Fibroblast of lung (primary cell): ENCODE results near the gene MCOLN1. TPM values are rescaled to one million over a fixed set of nuclear protein-coding genes. Genes with fewer than 3 reads are reported as not detected.
A peak's percentile ranks its signal among the peaks of the same experiment; 100 is the strongest.

ENCODE experiments used
- DNase-seq, 2 donors: peaks; one replicate each; pipeline versions ENCODE4 v3.0.0 to v3.0.0-alpha.2; 2010; ENCODE audit warnings: low read depth in 2 of 2
- H2AFZ ChIP-seq: 2 replicates; pipeline ENCODE4 v1.5.1; 2012; ENCODE audit warnings: low read length, control low read depth, inconsistent platforms
- H3K27ac ChIP-seq: 2 replicates; pipeline ENCODE4 v1.5.1; 2011; ENCODE audit warnings: low read length, control low read depth; ENCODE audit not compliant: insufficient read depth
- H3K27me3 ChIP-seq: 2 replicates; pipeline ENCODE4 v1.5.1; 2011; ENCODE audit warnings: mild to moderate bottlenecking, low read length; ENCODE audit not compliant: control insufficient read depth, insufficient read depth
- H3K36me3 ChIP-seq: 2 replicates; pipeline ENCODE4 v1.5.1; 2011; ENCODE audit warnings: low read length; ENCODE audit not compliant: control insufficient read depth, insufficient read depth
- H3K4me1 ChIP-seq: 2 replicates; pipeline ENCODE4 v1.5.1; 2011; ENCODE audit warnings: low read length; ENCODE audit not compliant: control insufficient read depth, insufficient read depth; ENCODE audit errors: extremely low read depth
- H3K4me2 ChIP-seq: 2 replicates; pipeline ENCODE4 v1.5.1; 2011; ENCODE audit warnings: low read length, control low read depth; ENCODE audit not compliant: insufficient read depth; ENCODE audit errors: extremely low read depth
- H3K4me3 ChIP-seq, 4 experiments: fragments of 200-600 bp in 1 of 4; sonication (generic) in 1 of 4; replicated peaks in 1 of 4; 2 replicates each; pipeline ENCODE4 v1.5.1; 2011 to 2016; ENCODE audit warnings: low read length in 4 of 4, low read depth in 3 of 4, mild to moderate bottlenecking in 3 of 4, control low read depth in 2 of 4, inconsistent platforms in 1 of 4, mixed read lengths in 1 of 4; ENCODE audit not compliant: insufficient read depth in 1 of 4; ENCODE audit errors: control extremely low read depth in 1 of 4
- H3K79me2 ChIP-seq: 2 replicates; pipeline ENCODE4 v1.5.1; 2012; ENCODE audit warnings: mild to moderate bottlenecking, low read length, inconsistent platforms; ENCODE audit not compliant: control insufficient read depth, insufficient read depth
- H3K9ac ChIP-seq: 2 replicates; pipeline ENCODE4 v1.5.1; 2011; ENCODE audit warnings: mild to moderate bottlenecking, low read length, control low read depth; ENCODE audit not compliant: insufficient read depth
- H3K9me3 ChIP-seq: 2 replicates; pipeline ENCODE4 v1.5.1; 2012; ENCODE audit warnings: low read depth, low read length; ENCODE audit not compliant: control insufficient read depth, insufficient read depth
- H4K20me1 ChIP-seq: 2 replicates; pipeline ENCODE4 v1.5.1; 2011; ENCODE audit warnings: low read length; ENCODE audit not compliant: control insufficient read depth, insufficient read depth; ENCODE audit errors: extremely low read depth
- CTCF ChIP-seq, 2 donors: IDR thresholded peaks in 1 of 2; conservative IDR thresholded peaks in 1 of 2; 1 replicate in 1 of 2; 2 replicates in 1 of 2; pipeline ENCODE4 v1.5.1; 2011 to 2012; ENCODE audit warnings: low read length in 2 of 2, control low read depth in 1 of 2, inconsistent platforms in 1 of 2, low read depth in 1 of 2, mild to moderate bottlenecking in 1 of 2
- EZH2 ChIP-seq: IDR thresholded peaks from 2 replicates; pipeline ENCODE4 v1.5.1; 2012; ENCODE audit warnings: low read length, control low read depth, mild to moderate bottlenecking; ENCODE audit errors: missing control alignments
- polyA plus RNA-seq, 2 donors: library from polyadenylated mRNA; depleted of rRNA in 1 of 2; stranded (reverse) in 1 of 2; unstranded in 1 of 2; fragments of >200 nt; gene quantifications; 2 replicates each; pipeline ENCODE4 v1.2.1, GENCODE V29; 2011 to 2012; ENCODE audit warnings: missing spikeins in 1 of 2
- total RNA-seq: library from RNA; depleted of rRNA; stranded (reverse); fragments of >200 nt; gene quantifications from 2 replicates; pipeline ENCODE4 v1.2.1, GENCODE V29; 2014

Gene MCOLN1
- total and polyA plus RNA-seq, 2 donors (not counting 1 experiment from before 2014, with no cell fraction given): 4.0 to 15.1 TPM

DNA sequence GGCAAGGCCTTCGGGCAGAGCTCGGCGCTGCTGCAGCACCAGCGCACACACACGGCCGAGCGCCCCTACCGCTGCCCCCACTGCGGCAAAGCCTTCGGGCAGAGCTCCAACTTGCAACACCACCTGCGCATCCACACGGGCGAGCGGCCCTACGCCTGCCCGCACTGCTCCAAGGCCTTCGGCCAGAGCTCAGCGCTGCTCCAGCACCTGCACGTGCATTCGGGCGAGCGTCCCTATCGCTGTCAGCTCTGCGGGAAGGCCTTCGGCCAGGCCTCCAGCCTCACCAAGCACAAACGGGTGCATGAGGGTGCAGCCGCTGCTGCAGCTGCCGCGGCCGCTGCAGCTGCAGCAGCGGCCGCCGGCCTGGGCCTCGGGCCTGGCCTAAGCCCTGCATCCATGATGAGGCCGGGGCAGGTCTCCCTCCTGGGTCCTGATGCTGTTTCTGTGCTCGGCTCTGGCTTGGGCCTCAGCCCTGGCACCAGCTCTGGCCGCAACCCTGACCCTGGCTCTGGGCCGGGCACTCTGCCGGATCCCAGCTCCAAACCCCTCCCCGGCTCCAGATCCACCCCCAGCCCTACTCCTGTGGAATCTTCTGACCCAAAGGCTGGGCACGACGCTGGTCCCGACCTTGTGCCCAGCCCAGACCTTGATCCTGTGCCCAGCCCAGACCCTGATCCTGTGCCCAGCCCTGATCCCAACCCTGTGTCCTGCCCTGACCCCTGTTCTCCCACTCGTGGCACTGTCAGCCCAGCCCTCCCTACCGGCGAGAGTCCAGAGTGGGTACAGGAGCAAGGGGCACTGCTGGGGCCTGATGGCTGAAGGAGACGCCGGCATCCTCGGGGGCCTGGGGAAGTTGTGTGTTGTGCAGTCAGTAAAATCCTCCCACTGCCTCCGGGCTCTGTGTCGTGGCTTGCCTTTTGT lies 2.0 kb upstream of the MCOLN1 start:
- Histone ChIP-seq H3K27ac (no peak overlapping the region), H3K79me2 (peaks cover 2% of the 10 kb centered on the region), H4K20me1 (no peaks in the 10 kb centered on the region), H3K36me3 (peaks cover 6% of the 10 kb centered on the region), H2AFZ (no peak overlapping the region), H3K27me3 (no peaks in the 10 kb centered on the region), H3K9me3 (no peaks in the 10 kb centered on the region), H3K4me1 (peaks cover 5% of the 10 kb centered on the region), H3K4me3 (no peak overlapping the region), H3K4me2 (no peak overlapping the region), H3K9ac (no peak overlapping the region)
- no peak for DNase-seq
- no peak for TF ChIP-seq CTCF (conservative IDR thresholded peaks at IDR 0.05 in 1 of 2, IDR thresholded peaks at IDR 0.05 in 1 of 2; ENCODE audit: low read depth in 1 of 2, low read length in 2 of 2)
- no peak for TF ChIP-seq EZH2

DNA sequence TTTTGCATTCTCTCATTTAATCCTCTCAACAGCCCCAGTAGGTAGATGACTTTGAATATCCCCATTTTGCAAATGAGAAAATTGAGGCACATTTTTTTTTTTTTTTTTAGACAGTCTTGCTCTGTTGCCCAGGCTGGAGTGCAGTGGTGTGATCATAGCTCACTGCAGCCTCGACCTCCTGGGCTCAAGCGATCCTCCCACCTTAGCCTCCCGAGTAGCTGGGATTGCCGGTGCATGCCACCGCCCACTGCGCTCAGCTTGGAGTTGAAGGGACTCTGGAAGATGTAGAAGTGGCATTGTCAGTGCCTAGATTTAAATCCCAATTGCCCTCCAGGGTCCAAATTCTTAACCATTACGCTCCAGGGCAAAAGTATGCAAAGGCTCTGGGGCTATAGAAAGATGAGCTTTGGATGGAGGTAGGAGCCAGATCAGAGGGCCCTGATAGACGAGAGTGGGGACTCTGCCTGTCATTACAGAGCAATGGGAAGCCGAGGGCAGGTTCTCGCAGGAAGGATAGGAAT lies 813 bp upstream of the MCOLN1 start:
- H2AFZ ChIP-seq: peak overlapping the region; percentile 85
- DNase-seq: no peak
- H3K4me2 ChIP-seq: peak overlapping the region; percentile 92
- peaks cover 2% of the 10 kb centered on the region for H3K79me2 ChIP-seq
- TF ChIP-seq EZH2: no peak
- no peak for TF ChIP-seq CTCF (conservative IDR thresholded peaks at IDR 0.05 in 1 of 2, IDR thresholded peaks at IDR 0.05 in 1 of 2; ENCODE audit: low read depth in 1 of 2, low read length in 2 of 2)
- H3K27ac ChIP-seq: peak overlapping the region; percentile 28
- peaks cover 9% of the 10 kb centered on the region for H3K36me3 ChIP-seq
- no peak overlapping the region for H3K9ac ChIP-seq
- peak overlapping the region in 2 of 4 experiments; percentile 53 to 67 for H3K4me3 ChIP-seq
- H3K4me1 ChIP-seq: peaks cover 2% of the 10 kb centered on the region
- H4K20me1 ChIP-seq: no peaks in the 10 kb centered on the region
- H3K27me3 ChIP-seq: no peaks in the 10 kb centered on the region
- H3K9me3 ChIP-seq: no peaks in the 10 kb centered on the region

GRCh38 chr19:7522923-7523667 lies 671 bp downstream of the MCOLN1 start:
- Histone ChIP-seq H3K36me3 (peaks cover 9% of the 10 kb centered on the region), H4K20me1 (no peaks in the 10 kb centered on the region), H3K4me3 (peak overlapping the region; percentile 61 to 87 (median 75)), H3K9ac (peak overlapping the region; percentile 33), H2AFZ (no peak overlapping the region), H3K4me1 (peaks cover 2% of the 10 kb centered on the region), H3K27ac (no peak overlapping the region), H3K79me2 (peaks cover 2% of the 10 kb centered on the region), H3K4me2 (peak overlapping the region; percentile 64), H3K27me3 (no peaks in the 10 kb centered on the region), H3K9me3 (no peaks in the 10 kb centered on the region)
- TF ChIP-seq EZH2 (no peak), CTCF (conservative IDR thresholded peaks at IDR 0.05 in 1 of 2, IDR thresholded peaks at IDR 0.05 in 1 of 2; ENCODE audit: low read depth in 1 of 2, low read length in 2 of 2) (no peak)
- DNase-seq: no peak
